HFFc6 (cell line): ENCODE measurements around the gene MARCHF6. TPM values are rescaled to one million over a fixed set of nuclear protein-coding genes. Genes with fewer than 3 reads are reported as not detected.

Experiments used
- DNase-seq: peaks from one replicate; pipeline ENCODE4 v3.0.0-alpha.2; 2018
- H3K27ac Mint-ChIP-seq: 2 replicates; pipeline ENCODE4 v1.8.0; 2020; ENCODE audit warnings: mild to moderate bottlenecking, mixed read lengths
- H3K27me3 Mint-ChIP-seq: 2 replicates; pipeline ENCODE4 v1.8.0; 2021; ENCODE audit warnings: mild to moderate bottlenecking, moderate library complexity, mixed read lengths; ENCODE audit not compliant: insufficient read depth
- H3K36me3 Mint-ChIP-seq: 2 replicates; pipeline ENCODE4 v1.8.0; 2021; ENCODE audit warnings: low read depth, mixed read lengths
- H3K4me1 Mint-ChIP-seq: 2 replicates; pipeline ENCODE4 v1.8.0; 2020; ENCODE audit warnings: low read depth, mixed read lengths
- H3K4me3 Mint-ChIP-seq: 2 replicates; pipeline ENCODE4 v1.8.0; 2020; ENCODE audit warnings: mild to moderate bottlenecking, moderate library complexity, mixed read lengths
- H3K9me3 Mint-ChIP-seq: 2 replicates; pipeline ENCODE4 v1.8.0; 2020; ENCODE audit warnings: mild to moderate bottlenecking, mixed read lengths
- CTCF ChIP-seq: fragments of 200-600 bp; sonication (generic); IDR thresholded peaks from 2 replicates; pipeline ENCODE4 v1.5.0; 2021; ENCODE audit warnings: antibody characterized with exemption, mild to moderate bottlenecking
- long read RNA-seq: library from polyadenylated mRNA; unstranded; transcript quantifications from one replicate; pipeline ENCODE4 v2.0.0, GENCODE V29; 2019
- total RNA-seq, 6 experiments: library from RNA; stranded (reverse); fragmentation: NEBNext Ultra II Directional; extraction: Animal tissue kit (Norgen Biotek cat#: 25700); gene quantifications; 2 replicates in 1 of 6; 3 replicates in 5 of 6; pipeline ENCODE4 v1.2.3, GENCODE V29; 2021

The MARCHF6 gene
- 100 to 1,000 TPM; 129 to 194 (median 156) TPM for total RNA-seq
- long read RNA-seq, full-length matches to known transcripts: 59 of 164 reads
- long read RNA-seq, partial matches to known transcripts: 17 of 164 reads
- long read RNA-seq, other reads (novel, unspliced or antisense): 88 of 164 reads

- Mint-ChIP-seq H3K27ac (peak within 1 kb of the TSS; percentile 98), H3K4me3 (peak within 1 kb of the TSS; percentile 98), H3K9me3 (no peaks in the 10 kb centered on the region), H3K36me3 (peaks cover 19% of the 10 kb centered on the region), H3K4me1 (peaks cover 51% of the 10 kb centered on the region), H3K27me3 (peaks cover 2% of the 10 kb centered on the region; the same call in 1 of the 2 replicates)
- peak; percentile 88 for DNase-seq
- TF ChIP-seq CTCF: no peak
Observed at GRCh38 chr5:10353241-10354047, at the start of gene MARCHF6. TSS of gene MARCHF6 (plus strand) at chr5:10353695. CDS start at chr5:10353899, 204 bp downstream.

GRCh38 chr5:10303699-10304170, 49.8 kb upstream of the MARCHF6 start:
- TF ChIP-seq CTCF: no peak
- Mint-ChIP-seq H3K36me3 (peaks cover 10% of the 10 kb centered on the region), H3K27ac (no peak overlapping the region), H3K4me1 (peaks cover 23% of the 10 kb centered on the region), H3K9me3 (no peaks in the 10 kb centered on the region), H3K4me3 (no peak overlapping the region), H3K27me3 (no peaks in the 10 kb centered on the region)
- DNase-seq: no peak

GRCh38 chr5:10304932-10305331, 48.6 kb upstream of the MARCHF6 start:
- Mint-ChIP-seq H3K9me3 (no peaks in the 10 kb centered on the region), H3K27ac (no peak overlapping the region), H3K27me3 (no peaks in the 10 kb centered on the region), H3K4me3 (no peak overlapping the region), H3K4me1 (peaks cover 34% of the 10 kb centered on the region), H3K36me3 (peaks cover 3% of the 10 kb centered on the region)
- peak; percentile 39 for TF ChIP-seq CTCF
- no peak for DNase-seq

GRCh38 chr5:10306114-10306513, 47.4 kb upstream of the MARCHF6 start:
- Mint-ChIP-seq H3K4me1 (peaks cover 46% of the 10 kb centered on the region), H3K4me3 (peak overlapping the region; percentile 94), H3K36me3 (no peaks in the 10 kb centered on the region; the same call in 1 of the 2 replicates), H3K27ac (no peak overlapping the region), H3K9me3 (no peaks in the 10 kb centered on the region), H3K27me3 (no peaks in the 10 kb centered on the region)
- no peak for TF ChIP-seq CTCF
- no peak for DNase-seq

DNA sequence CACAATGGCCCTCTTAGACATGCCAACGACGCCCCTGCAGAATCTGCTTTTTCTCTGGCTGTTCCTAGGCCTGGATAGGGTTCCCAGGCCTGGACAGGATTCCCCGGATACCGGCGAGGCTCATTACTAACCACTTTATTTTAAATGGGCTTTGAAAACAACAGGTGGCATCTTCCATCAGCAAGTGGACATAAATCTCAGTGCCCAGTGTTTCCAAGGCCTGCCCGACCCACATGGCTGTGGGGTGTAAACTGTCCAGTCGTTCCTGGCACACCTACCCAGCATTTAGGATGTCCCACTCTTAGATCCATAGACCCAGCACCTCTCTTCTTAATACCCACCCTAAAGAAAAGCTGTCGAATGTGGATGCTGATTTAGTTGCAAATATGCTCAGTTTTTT, 46.7 kb upstream of the MARCHF6 start:
- Mint-ChIP-seq H3K27ac (peak overlapping the region; percentile 73), H3K4me1 (peaks cover 53% of the 10 kb centered on the region), H3K36me3 (no peaks in the 10 kb centered on the region; the same call in 1 of the 2 replicates), H3K27me3 (no peaks in the 10 kb centered on the region), H3K9me3 (no peaks in the 10 kb centered on the region), H3K4me3 (peak overlapping the region; percentile 94)
- no peak for TF ChIP-seq CTCF
- no peak for DNase-seq
